CD14-positive monocyte (primary cell): ENCODE data around the gene SLC27A4. TPM values are rescaled to one million over a fixed set of nuclear protein-coding genes. Genes with fewer than 3 reads are reported as not detected.

Source experiments
- DNase-seq, 3 donors: peaks; one replicate each; pipeline ENCODE4 v3.0.0-alpha.2; 2011 to 2022
- H2AFZ ChIP-seq: 2 replicates; pipeline ENCODE4 v1.6.0; 2012; ENCODE audit warnings: mild to moderate bottlenecking, low read depth, low read length, inconsistent platforms; ENCODE audit not compliant: insufficient read depth, poor library complexity, severe bottlenecking
- H3K27ac ChIP-seq, 2 donors: 1 replicate in 1 of 2; 2 replicates in 1 of 2; pipeline ENCODE4 v1.5.1; 2012 to 2013; ENCODE audit warnings: low read length in 2 of 2, control low read depth in 1 of 2, inconsistent platforms in 1 of 2, low read depth in 1 of 2, mild to moderate bottlenecking in 1 of 2
- H3K27me3 ChIP-seq, 2 donors: one replicate each; pipeline versions ENCODE4 v1.6.0 to v1.6.1; 2011 to 2013; ENCODE audit warnings: low read length in 2 of 2; ENCODE audit not compliant: control insufficient read depth in 2 of 2, insufficient read depth in 2 of 2
- H3K36me3 ChIP-seq, 2 donors: replicated peaks in 1 of 2; 1 replicate in 1 of 2; 2 replicates in 1 of 2; pipeline versions ENCODE4 v1.5.1 to v1.6.1; 2012 to 2013; ENCODE audit warnings: low read length in 2 of 2, control low read depth in 1 of 2, inconsistent platforms in 1 of 2, mild to moderate bottlenecking in 1 of 2; ENCODE audit not compliant: insufficient read depth in 2 of 2, control insufficient read depth in 1 of 2
- H3K4me1 ChIP-seq, 2 donors: 1 replicate in 1 of 2; 2 replicates in 1 of 2; pipeline versions ENCODE4 v1.5.1 to v1.6.1; 2012 to 2013; ENCODE audit warnings: low read length in 2 of 2, control low read depth in 1 of 2, inconsistent platforms in 1 of 2, mild to moderate bottlenecking in 1 of 2, moderate library complexity in 1 of 2; ENCODE audit not compliant: insufficient read depth in 2 of 2, control insufficient read depth in 1 of 2
- H3K4me2 ChIP-seq: replicated peaks from 2 replicates; pipeline ENCODE3; 2012; ENCODE audit warnings: low read length, moderate library complexity, mild to moderate bottlenecking; ENCODE audit not compliant: poor library complexity, severe bottlenecking; ENCODE audit errors: extremely low read depth
- H3K4me3 ChIP-seq, 3 experiments: fragments of 200-600 bp in 1 of 3; sonication (generic) in 1 of 3; replicated peaks in 1 of 3; 1 replicate in 2 of 3; 2 replicates in 1 of 3; pipeline ENCODE4 v1.5.1; 2011 to 2013; ENCODE audit warnings: low read length in 3 of 3, mild to moderate bottlenecking in 3 of 3, control low read depth in 2 of 3, low read depth in 2 of 3, inconsistent platforms in 1 of 3, moderate library complexity in 1 of 3
- H3K79me2 ChIP-seq: 2 replicates; pipeline ENCODE4 v1.6.0; 2012; ENCODE audit warnings: mild to moderate bottlenecking, control low read depth, inconsistent platforms, low read length, moderate library complexity; ENCODE audit not compliant: insufficient read depth
- H3K9ac ChIP-seq: 2 replicates; pipeline ENCODE4 v1.6.0; 2017; ENCODE audit warnings: low read length, mild to moderate bottlenecking; ENCODE audit not compliant: insufficient read depth, poor library complexity, severe bottlenecking
- H3K9me3 ChIP-seq, 2 donors: replicated peaks in 1 of 2; 1 replicate in 1 of 2; 2 replicates in 1 of 2; pipeline versions ENCODE4 v1.5.1 to v1.6.1; 2012 to 2013; ENCODE audit warnings: low read length in 2 of 2, control low read depth in 1 of 2; ENCODE audit not compliant: control insufficient read depth in 1 of 2, insufficient read depth in 1 of 2
- H4K20me1 ChIP-seq: 2 replicates; pipeline ENCODE4 v1.6.0; 2012; ENCODE audit warnings: mild to moderate bottlenecking, low read length, control low read depth, moderate library complexity; ENCODE audit not compliant: insufficient read depth
- H3K27ac Mint-ChIP-seq, 7 donors: one replicate each; pipeline ENCODE4 v1.8.0; 2020; ENCODE audit warnings: mild to moderate bottlenecking in 7 of 7, mixed read lengths in 7 of 7, moderate library complexity in 6 of 7, inconsistent platforms in 2 of 7
- H3K27me3 Mint-ChIP-seq, 3 donors: one replicate each; pipeline ENCODE4 v1.8.0; 2021 to 2022; ENCODE audit warnings: low read depth in 3 of 3, mild to moderate bottlenecking in 3 of 3, mixed read lengths in 3 of 3, moderate library complexity in 3 of 3, inconsistent platforms in 1 of 3
- H3K36me3 Mint-ChIP-seq, 2 donors: one replicate each; pipeline ENCODE4 v1.8.0; 2020; ENCODE audit warnings: mixed read lengths in 2 of 2, inconsistent platforms in 1 of 2, mild to moderate bottlenecking in 1 of 2
- H3K4me1 Mint-ChIP-seq: one replicate; pipeline ENCODE4 v1.8.0; 2020; ENCODE audit warnings: mild to moderate bottlenecking, mixed read lengths
- H3K4me3 Mint-ChIP-seq, 2 donors: one replicate each; pipeline ENCODE4 v1.8.0; 2020; ENCODE audit warnings: mild to moderate bottlenecking in 2 of 2, mixed read lengths in 2 of 2, moderate library complexity in 1 of 2
- H3K9me3 Mint-ChIP-seq, 7 donors: one replicate each; pipeline ENCODE4 v1.8.0; 2020 to 2022; ENCODE audit warnings: mixed read lengths in 7 of 7, mild to moderate bottlenecking in 6 of 7, moderate library complexity in 6 of 7, inconsistent platforms in 2 of 7
- CTCF ChIP-seq: fragments of 200-600 bp; IDR thresholded peaks from one replicate; pipeline ENCODE4 v1.8.0; 2022; ENCODE audit warnings: antibody characterized with exemption, mild to moderate bottlenecking
- WGBS: methylation state at CpG from one replicate; pipeline ENCODE4 v1.1.5; 2013; ENCODE audit warnings: missing lambda C conversion rate; ENCODE audit not compliant: insufficient coverage; 5-methylcytosine and 5-hydroxymethylcytosine counted together
- intact Hi-C, 2 donors: fragments of 100-400 bp; cut with micrococcal nuclease; formaldehyde crosslinking; loops; one replicate each; pipeline versions ENCODE4 v1.15.0 to v1.15.1; 2023
- polyA plus RNA-seq, 3 donors: library from polyadenylated mRNA; depleted of rRNA in 1 of 3; unstranded in 2 of 3; stranded (reverse) in 1 of 3; fragments of 300-500 nt in 2 of 3; fragments of >200 nt in 1 of 3; fragmentation: Illumina TruSeq in 2 of 3; gene quantifications; 1 replicate in 2 of 3; 2 replicates in 1 of 3; pipeline ENCODE4 v1.2.3, GENCODE V29; 2012 to 2021

Gene SLC27A4
- polyA plus RNA-seq, 3 donors = 6.8 to 8.9 (median 6.8) TPM

DNA sequence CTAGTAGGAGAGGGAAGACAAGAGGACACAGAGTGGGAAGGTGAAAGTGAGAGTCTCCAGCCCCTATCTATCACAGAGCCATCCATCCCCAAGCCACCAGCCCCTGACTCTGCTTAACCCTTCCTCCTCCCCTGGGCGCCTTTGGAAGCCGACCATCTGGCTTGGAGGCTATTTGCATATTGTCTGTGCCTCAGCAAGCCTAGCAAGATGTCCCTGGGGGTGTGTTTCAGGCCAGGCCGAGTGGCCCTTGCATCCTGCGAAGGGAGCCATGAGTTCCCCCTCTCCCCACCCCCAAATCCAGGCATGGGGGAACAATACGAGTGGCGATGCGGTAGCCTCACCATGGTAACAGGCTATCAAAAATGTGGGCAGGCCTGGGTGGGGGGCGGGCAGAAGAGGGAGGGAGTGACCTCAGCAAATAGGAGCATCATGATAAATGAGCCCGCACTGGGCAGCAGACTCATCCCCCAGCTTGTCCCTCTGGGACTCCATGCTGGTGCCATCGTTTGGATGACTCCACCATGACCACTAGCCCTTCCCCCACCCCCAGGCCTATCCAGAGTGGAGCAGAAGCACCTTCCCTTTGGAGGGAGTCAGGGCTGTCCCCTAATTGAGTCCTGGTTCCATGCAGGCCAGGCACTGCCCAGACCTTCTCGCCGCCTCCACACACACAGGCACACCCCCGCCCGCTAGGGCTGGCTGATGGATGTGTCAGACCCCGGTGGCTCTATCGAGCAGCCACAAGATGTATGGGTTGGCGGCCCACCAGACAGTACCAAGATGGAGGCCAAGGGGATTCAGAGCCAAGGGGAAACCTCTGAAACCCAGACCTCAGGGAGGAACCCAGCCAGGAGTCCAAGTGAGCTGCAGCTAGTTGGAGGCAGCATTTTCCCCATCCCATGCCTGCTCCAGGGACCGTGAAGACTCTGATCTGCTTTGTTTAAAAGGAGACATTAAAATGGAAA is 45.5 kb downstream of the SLC27A4 start:
- Histone ChIP-seq H3K36me3 (peaks cover 81 to 100% of the 10 kb centered on the region in 2 donors), H3K4me3 (no peak overlapping the region), H3K27me3 (no peaks in the 10 kb centered on the region), H4K20me1 (peaks cover 19% of the 10 kb centered on the region), H3K4me2 (no peak overlapping the region), H3K27ac (no peak overlapping the region), H2AFZ (no peak overlapping the region), H3K4me1 (no peaks in the 10 kb centered on the region), H3K9ac (no peak overlapping the region), H3K9me3 (no peaks in the 10 kb centered on the region), H3K79me2 (peaks cover 7% of the 10 kb centered on the region)
- no peak for TF ChIP-seq CTCF
- Mint-ChIP-seq H3K36me3 (peaks cover 48 to 90% of the 10 kb centered on the region in 2 donors), H3K27ac (peak overlapping the region in 1 of 7 donors; percentile 63), H3K27me3 (peaks cover 0 to 2% (median 1%) of the 10 kb centered on the region in 3 donors), H3K9me3 (no peaks in the 10 kb centered on the region), H3K4me3 (no peak overlapping the region), H3K4me1 (no peaks in the 10 kb centered on the region)
- 93% methylated on average over 9 of the region's 18 CpGs for WGBS
- DNase-seq = no peak
- intact Hi-C loops = no loop called here

GRCh38 chr9:128388150-128388549 is 47.8 kb downstream of the SLC27A4 start:
- Mint-ChIP-seq H3K4me3 (no peak overlapping the region), H3K27me3 (peaks cover 0 to 4% (median 1%) of the 10 kb centered on the region in 3 donors), H3K36me3 (peaks cover 55 to 91% of the 10 kb centered on the region in 2 donors), H3K9me3 (peaks cover 0 to 9% (median 6%) of the 10 kb centered on the region in 7 donors), H3K27ac (no peak overlapping the region), H3K4me1 (no peaks in the 10 kb centered on the region)
- H3K79me2 ChIP-seq = no peaks in the 10 kb centered on the region
- H3K27ac ChIP-seq = no peak overlapping the region
- intact Hi-C loops = no loop called here
- no peak overlapping the region for H3K4me2 ChIP-seq
- H3K9me3 ChIP-seq = no peaks in the 10 kb centered on the region
- no peaks in the 10 kb centered on the region for H3K27me3 ChIP-seq
- H3K4me3 ChIP-seq = no peak overlapping the region
- TF ChIP-seq CTCF = no peak
- no peak overlapping the region for H2AFZ ChIP-seq
- 98% methylated on average over 7 of the region's 10 CpGs for WGBS
- peaks cover 82 to 97% of the 10 kb centered on the region in 2 donors for H3K36me3 ChIP-seq
- H3K4me1 ChIP-seq = no peaks in the 10 kb centered on the region
- no peak overlapping the region for H3K9ac ChIP-seq
- DNase-seq = no peak
- H4K20me1 ChIP-seq = peaks cover 16% of the 10 kb centered on the region
